GM19324 (cell line): Measurements from ENCODE around the gene ZFYVE16.
"Not testable (repeated sequence)": the region's sequence is repeated elsewhere in the genome, so short reads cannot be mapped to it uniquely, and the experiment has no call there.

Experiments
- ATAC-seq: cut with Tn5 transposase; IDR thresholded peaks from one replicate; pipeline ENCODE4 v1.9.1; 2021; ENCODE audit warnings: mild to moderate bottlenecking, moderate library complexity; ENCODE audit not compliant: unreplicated experiment, low FRiP score

ZFYVE16 gene

GRCh38 chr5:80483636-80484232 lies 75.9 kb downstream of the ZFYVE16 start:
- no peak for ATAC-seq

DNA sequence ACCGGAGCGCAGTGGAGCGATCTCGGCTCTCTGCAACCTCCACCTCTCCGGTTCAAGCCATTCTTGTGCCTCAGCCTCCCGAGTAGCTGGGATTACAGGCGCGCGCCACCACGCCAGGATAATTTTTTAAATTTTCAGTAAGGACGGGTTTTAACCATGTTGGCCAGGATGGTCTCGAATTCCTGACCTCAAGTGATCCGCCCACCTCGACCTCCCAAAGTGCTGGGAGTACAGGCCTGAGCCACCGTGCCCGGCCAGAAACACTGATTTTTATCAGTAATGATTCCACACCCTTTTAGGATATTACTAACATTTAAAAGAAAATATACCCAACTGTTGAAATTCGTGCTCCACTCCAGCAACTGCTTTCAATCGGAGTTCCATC lies 79.6 kb downstream of the ZFYVE16 start:
- no peak for ATAC-seq

- ATAC-seq: peak; percentile 98
Observed at GRCh38 chr5:80487829-80488721, 80.2 kb downstream of the ZFYVE16 start, which contains the start of gene FAM151B. Gene FAM151B (plus strand): TSS chr5:80488100. CDS start chr5:80488124, 24 bp downstream.

DNA sequence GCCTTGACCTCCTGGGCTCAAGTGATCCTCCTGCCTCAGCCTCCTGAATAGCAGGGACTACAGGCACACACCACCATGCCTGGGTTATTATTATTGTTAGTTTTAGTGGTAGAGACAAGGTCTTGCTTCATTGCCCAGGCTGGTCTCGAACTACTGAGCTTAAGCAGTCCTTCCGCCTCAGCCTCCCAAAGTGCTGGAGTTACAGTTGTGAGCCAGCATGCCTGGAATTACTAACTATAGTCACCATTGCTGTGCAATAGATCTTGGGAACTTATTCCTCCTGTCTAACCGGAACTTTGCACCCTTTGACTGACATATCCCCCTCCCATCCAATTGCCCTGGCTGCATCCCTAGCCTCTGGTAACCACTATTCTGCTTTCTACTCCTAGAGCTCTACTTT lies 83.4 kb downstream of the ZFYVE16 start:
- ATAC-seq: no peak

DNA sequence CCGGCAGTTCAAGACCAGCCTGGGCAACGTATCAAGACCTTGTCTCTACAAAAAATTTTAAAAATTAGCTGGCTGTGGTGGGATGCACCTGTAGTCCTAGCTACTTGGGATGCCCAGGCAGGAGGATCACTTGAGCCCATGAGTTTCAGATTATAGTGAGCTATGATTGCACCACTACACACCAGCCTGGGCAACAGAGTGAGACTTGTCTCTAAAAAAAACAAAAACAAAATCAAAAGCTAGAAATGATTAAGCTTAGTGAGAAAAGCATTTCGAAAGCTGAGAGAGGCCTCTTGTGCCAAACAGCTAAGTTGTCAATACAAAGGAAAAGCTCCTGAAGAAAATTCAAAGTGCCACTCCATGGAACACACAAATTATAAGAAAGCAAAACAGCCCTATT lies 84.9 kb downstream of the ZFYVE16 start:
- no peak for ATAC-seq

DNA sequence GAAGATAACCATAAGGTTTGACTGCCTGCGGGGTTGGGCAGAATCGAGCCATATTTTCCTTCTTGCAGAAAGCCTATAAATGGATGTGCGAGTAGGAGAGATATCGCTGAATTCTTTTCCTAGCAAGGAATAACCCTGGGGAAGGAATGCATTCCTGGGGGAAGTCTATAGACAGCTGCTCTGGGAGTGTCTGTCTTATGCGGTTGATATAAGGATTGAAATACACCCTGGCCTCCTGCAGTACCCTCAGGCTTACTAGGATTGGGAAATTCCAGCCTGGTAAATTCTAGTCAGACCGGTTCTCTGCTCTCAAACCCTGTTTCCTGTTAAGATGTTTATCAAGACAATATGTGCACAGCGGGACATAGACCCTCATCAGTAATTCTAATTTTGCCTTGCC lies 85.6 kb downstream of the ZFYVE16 start:
- not testable (repeated sequence) for ATAC-seq

- ATAC-seq: no peak
Observed at GRCh38 chr5:80495891-80496290, 88.0 kb downstream of the ZFYVE16 start.

DNA sequence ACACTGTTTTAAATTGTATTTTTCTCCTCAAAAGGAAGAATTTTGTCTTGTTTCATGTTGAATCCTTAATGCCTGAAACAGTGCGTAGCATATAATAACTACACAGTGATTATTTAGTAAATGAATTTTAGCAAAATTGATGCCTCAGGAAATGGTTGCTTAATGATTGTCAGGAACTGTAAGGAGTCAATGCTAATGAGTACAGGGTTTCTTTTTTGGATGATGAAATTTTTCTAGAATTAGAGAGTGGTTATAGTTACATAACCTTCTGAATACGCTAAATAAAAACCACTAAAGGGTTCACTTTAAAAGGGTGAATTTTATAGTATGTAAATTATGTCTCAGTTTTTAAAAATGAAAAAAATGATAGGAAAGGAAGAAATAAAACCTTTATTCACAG lies 94.9 kb downstream of the ZFYVE16 start:
- ATAC-seq: no peak

DNA sequence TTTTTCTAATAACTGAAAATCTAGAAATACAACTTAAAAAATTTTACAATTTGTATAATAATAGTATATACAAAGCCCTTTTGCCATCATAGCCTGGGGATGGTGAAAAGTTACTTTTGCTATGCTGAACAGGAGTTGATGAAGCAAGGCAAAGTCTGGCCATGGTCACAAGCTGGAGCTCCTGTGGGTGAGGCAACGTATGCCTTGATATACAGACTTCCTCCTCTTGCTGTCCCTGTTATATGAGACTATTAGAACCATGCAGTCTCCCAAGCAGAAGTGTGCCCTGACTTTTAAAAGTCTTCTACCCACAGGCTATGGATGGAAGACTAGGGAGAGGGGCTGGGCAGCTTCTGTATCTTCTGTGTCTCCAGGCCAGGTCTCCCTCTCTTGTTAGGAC lies 95.8 kb downstream of the ZFYVE16 start:
- no peak for ATAC-seq

DNA sequence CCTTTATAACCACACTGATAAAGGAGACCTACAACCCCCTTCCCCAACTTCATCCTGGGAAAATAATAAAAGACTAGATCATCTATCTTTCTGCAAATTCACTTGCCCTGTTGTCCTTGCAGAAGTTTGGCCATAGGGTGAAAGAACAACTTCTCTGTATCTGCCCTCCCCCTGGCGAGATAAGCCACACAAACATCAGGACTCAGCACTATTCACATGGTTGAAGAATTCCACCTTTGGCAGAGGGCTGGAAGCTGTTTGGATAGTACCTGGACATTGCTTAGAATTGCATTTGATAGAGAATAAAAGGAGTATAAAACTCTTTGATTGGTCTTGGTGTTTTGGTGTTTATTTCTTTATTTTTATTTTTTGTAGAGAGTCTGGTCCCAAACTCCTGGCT lies 97.0 kb downstream of the ZFYVE16 start:
- ATAC-seq: no peak

GRCh38 chr5:80507663-80508062 lies 99.8 kb downstream of the ZFYVE16 start:
- no peak for ATAC-seq

- no peak for ATAC-seq
Observed at GRCh38 chr5:80508844-80509243, 101.0 kb downstream of the ZFYVE16 start.

DNA sequence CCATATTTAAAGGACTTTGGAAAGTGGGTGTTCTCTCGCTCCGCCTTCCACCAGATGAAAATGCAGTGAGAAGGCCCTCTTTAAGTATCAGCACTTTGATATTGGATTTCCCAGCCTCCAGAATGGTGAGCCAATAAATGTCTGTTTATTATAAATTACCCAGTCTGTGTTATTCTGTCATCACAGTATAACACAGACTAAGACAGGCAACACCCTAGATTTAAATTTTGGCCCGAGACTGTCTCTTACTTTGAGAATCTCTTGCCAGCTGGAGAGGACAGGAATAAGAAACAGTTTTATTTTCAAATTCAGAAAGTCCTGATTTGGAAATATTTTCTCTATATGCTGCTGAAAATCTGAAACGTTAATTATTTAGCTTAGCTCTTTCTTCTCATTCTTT lies 101.5 kb downstream of the ZFYVE16 start:
- no peak for ATAC-seq

GRCh38 chr5:80516826-80517225 lies 109.0 kb downstream of the ZFYVE16 start:
- no peak for ATAC-seq
